ENCODE data around the gene TAS1R3. TPM values are rescaled to one million over a fixed set of nuclear protein-coding genes. Genes with fewer than 3 reads are reported as not detected.

TAS1R3 gene
- total and polyA plus RNA-seq, 5 experiments from 2014 or later: 0.10 to 3.0 (median 2.7) TPM; not detected in 2

DNA sequence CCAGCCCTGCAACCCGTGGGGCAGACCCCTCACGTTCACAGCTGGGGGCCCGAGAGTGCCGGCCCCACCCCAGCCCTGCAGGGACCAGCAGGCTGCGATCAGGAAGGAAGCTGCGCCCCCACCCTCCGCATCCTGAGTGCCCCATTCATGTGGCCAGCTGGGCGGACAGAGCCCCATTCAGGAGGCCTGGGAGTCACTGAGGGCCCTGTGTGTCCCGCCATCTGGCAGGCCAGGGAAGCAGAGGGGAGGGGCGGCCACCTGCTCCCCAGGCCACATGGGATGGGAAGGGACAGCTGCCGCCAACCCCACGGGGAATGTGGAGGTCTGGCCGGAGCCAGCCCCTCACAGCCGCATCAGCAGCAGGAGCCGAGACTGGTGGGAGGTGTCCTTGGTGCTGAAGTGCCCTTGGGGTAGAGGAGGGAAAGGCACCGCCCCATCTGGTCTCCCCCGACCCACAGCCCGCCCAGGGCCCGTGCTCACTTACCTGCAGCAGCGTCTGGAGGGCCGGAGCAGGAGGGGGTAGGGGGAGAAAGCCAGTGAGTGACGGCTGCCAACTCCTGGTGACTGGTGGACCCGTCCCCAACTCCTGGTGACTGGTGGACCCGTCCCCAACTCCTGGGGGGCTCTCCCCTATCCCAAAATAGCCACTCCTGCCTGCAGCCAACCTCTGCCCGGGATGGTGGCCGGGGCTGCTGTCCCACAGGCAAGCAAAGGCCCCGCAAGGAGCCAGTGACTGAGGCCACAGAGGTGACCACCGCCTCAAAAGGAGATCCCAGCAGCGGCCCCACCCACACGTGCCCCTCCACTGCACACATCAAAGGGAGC is 32.0 kb upstream of the TAS1R3 start:
- no peak for DNase-seq
- ATAC-seq: no peak
- POLR2A ChIA-PET: no interaction called here

DNA sequence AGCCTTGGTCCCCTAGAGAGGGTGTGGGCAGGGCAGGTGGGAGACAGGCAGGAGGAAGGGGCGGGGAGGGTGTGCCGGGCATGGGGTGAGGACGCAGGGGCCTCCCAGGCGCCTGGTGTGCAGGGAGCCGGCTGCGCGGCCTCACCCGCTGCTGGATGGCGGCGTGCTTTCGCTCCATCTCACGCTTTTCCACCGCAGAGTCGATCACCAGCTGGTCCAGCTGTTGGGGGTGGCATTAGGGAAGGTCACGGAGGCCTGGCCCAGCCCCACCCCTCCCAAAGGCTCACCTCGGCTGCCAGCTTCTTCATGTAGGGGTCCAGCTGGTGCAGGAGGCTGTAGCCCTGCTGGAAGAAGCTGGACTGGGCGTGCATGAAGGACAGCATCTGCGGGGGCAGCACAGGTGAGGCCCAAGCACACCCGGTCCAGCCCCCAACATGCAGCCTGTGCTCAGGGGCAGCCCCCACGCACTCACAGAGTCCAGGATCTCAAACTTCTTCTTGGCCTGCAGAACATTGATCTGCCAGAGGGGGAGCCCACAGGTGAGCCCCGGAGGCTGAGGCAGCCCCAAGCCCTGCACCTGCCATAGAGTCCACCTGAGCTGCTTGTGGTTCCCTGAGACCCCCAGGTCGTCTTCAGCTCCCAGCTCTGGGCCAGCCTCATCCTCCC is 31.3 kb upstream of the TAS1R3 start:
- no peaks in the 10 kb centered on the region for H3K27me3 Mint-ChIP-seq
- H3K9me3 Mint-ChIP-seq: no peaks in the 10 kb centered on the region
- DNase-seq: peak in 2 of 10 donors; percentile 30 to 42
- POLR2A ChIA-PET: no interaction called here
- H3K4me1 Mint-ChIP-seq: peaks cover 0 to 9% (median 2%) of the 10 kb centered on the region in 4 donors
- H3K27ac Mint-ChIP-seq: peak overlapping the region in 1 of 10 donors; percentile 53
- H3K36me3 Mint-ChIP-seq: no peaks in the 10 kb centered on the region
- H3K4me3 Mint-ChIP-seq: no peak overlapping the region
- peak; percentile 87 to 88 for ATAC-seq

More for the DNA sequence above, 32.0 kb upstream of the TAS1R3 start:
- no peak overlapping the region for H3K27ac Mint-ChIP-seq
- no peaks in the 10 kb centered on the region for H3K36me3 Mint-ChIP-seq
- H3K9me3 Mint-ChIP-seq: no peaks in the 10 kb centered on the region
- no peak overlapping the region for H3K4me3 Mint-ChIP-seq
- no peaks in the 10 kb centered on the region for H3K27me3 Mint-ChIP-seq
- peaks cover 0 to 5% (median 0%) of the 10 kb centered on the region in 4 donors for H3K4me1 Mint-ChIP-seq

DNA sequence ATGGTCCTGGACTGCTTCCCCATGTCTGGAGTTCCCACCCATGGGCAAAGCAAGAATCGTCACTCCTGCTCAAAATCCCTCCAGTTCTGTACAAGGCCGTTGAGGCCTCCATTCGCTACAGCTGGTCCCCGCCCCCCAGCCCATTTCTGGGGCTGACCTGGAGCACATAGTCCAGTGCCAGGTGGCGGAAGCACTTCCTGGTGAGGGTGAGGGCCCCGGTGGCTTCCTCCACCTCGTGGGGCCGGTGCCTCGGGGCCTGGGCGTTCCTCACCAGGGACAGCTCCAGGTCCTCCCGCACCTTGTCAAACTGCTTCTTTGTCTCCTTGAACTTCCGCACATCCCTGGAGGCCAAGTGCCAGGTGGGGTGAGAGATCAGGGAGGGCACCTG is 30.7 kb upstream of the TAS1R3 start:
- POLR2A ChIA-PET: interaction anchor here (0.7 kb wide), 1 partner anchor 24 kb away, joined by 3 read pairs; no protein-coding TSS in a partner anchor
- no peak overlapping the region for H3K4me3 Mint-ChIP-seq
- H3K4me1 Mint-ChIP-seq: peaks cover 2 to 12% (median 4%) of the 10 kb centered on the region in 4 donors
- H3K36me3 Mint-ChIP-seq: no peaks in the 10 kb centered on the region
- ATAC-seq (no peak), DNase-seq (no peak)
- no peaks in the 10 kb centered on the region for H3K9me3 Mint-ChIP-seq
- H3K27ac Mint-ChIP-seq: peak overlapping the region in 1 of 10 donors; percentile 53
- no peaks in the 10 kb centered on the region for H3K27me3 Mint-ChIP-seq

DNA sequence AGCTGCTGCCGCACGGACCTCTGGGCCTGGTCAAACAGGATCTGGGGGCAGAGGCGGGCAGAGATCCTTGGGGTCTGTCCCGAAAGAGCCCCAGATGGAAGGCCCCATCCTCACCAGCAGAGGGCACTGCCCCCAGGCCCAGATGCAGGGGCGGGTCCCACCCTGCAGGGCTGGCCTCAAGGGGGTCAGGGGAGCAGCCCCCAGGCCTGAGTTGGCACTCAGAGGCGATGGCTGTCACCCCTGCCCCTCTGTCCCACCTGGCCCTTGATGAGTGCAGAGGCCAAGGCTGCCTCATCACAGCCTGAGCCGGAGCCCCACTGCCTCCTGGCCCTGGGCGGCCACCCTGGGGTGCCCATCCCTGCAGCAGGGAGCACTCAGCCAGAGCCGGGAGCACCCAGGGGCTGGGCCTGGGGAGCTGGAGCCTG is 29.1 kb upstream of the TAS1R3 start:
- ATAC-seq (no peak), DNase-seq (no peak)
- Mint-ChIP-seq H3K9me3 (no peaks in the 10 kb centered on the region), H3K36me3 (no peaks in the 10 kb centered on the region), H3K27me3 (no peaks in the 10 kb centered on the region), H3K27ac (no peak overlapping the region), H3K4me3 (no peak overlapping the region), H3K4me1 (peaks cover 6 to 27% (median 21%) of the 10 kb centered on the region in 4 donors)
- POLR2A ChIA-PET: no interaction called here

DNA sequence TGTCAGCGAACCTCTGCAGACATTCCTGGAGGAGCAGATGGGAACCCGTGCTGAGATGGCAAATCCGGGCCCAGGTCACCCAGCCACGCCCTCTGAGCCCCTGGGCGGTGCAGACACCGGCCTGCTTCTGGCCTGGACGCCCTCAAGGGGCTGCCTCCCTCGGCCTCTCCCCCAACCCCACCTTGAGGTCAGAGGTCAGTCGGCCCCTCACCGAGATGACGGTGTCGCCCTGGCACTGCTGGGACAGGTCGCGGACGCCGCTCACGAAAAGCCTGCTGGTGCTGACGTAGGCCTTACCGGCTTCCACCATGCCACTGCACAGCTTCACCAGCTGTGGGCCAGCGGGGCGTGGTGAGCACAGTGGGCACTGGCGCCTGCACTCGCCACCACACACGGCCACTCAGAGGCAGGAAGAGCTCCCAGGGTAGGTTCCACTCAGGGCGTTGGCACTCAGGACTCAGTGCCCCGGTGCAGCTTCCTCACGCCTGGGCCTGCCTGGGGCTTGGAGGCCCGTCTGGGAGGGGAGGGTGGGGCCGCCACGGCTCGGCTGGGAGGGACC is 28.1 kb upstream of the TAS1R3 start:
- Mint-ChIP-seq H3K9me3 (no peaks in the 10 kb centered on the region), H3K4me1 (peaks cover 6 to 29% (median 22%) of the 10 kb centered on the region in 4 donors), H3K4me3 (no peak overlapping the region), H3K36me3 (no peaks in the 10 kb centered on the region), H3K27ac (no peak overlapping the region), H3K27me3 (no peaks in the 10 kb centered on the region)
- DNase-seq (no peak), ATAC-seq (no peak)
- POLR2A ChIA-PET: no interaction called here

DNA sequence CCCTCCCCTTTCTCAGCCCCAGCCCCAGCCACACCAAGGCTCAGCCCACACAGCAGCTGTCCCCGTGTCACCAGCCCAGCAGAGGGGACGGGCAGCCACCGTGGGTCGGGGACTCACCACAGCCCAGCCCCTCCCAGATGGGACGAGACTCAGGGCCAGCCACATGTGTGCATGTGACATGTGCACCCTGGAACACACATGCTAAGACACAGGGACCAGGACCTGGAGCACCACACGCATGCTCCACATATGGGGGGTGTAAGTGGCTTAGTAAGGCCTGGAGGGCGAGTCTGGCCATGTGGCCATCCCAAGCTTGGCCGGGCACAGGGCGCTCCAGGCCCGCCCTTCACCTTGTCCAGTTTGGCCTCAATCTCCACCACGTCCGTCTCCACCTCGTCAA is 27.3 kb upstream of the TAS1R3 start:
- POLR2A ChIA-PET: no interaction called here
- Mint-ChIP-seq H3K4me1 (peaks cover 6 to 29% (median 22%) of the 10 kb centered on the region in 4 donors), H3K9me3 (no peaks in the 10 kb centered on the region), H3K27ac (no peak overlapping the region), H3K27me3 (no peaks in the 10 kb centered on the region), H3K4me3 (no peak overlapping the region), H3K36me3 (no peaks in the 10 kb centered on the region)
- ATAC-seq (no peak), DNase-seq (no peak)

DNA sequence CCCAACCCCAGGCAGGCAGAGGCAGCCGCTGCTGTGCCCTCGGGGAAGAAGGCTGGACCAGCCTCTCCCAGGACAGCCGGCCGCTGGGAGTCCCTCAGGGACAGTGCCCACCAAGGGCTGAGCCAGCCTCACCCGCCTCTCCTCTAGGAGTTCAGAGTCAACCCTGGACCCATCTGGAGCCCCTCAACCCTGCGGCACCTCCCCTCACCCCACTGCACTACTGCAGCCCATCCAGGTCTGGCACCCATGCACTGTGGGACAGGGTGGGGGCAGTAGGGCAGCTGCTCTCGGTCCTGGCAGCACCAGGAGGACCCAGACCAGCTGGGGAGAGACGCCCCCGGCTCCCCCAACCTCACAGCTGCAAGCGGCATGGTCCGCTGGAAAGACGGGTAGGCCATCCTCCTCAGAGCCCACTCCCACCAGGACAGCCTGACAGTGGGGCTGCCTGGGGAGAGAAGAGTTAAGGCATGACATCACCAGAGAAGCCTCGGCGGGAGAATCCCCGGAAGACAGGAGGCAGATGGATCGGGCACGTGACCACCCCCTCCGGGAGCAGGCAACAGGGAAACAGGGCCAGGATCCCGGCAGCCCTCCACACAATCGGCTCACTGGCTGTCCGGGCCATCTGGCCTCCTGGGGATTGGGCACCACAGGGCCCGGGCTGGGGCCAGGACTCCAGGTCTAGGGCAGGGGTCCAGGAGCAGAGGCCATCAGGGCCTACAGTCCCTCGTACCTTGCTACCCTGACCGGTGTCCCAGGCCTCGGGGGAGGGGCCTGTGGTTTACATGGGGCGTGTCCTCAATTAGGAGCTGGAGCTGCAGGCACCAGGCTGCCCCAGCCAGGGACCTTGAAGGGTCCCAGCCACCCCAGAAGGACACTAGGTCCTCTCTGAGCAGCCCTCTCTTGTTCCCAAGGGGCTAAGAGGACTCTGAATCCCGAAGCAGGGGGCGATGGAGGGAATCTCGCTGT is 26.5 kb upstream of the TAS1R3 start:
- POLR2A ChIA-PET: interaction anchor here (0.5 to 1.8 kb wide), 10 partner anchors 10 to 198 kb away, joined by 3 to 6 read pairs (median 4); partner anchors contain the start of gene AURKAIP1
- Mint-ChIP-seq H3K4me3 (peak overlapping the region; percentile 45 to 90 (median 86)), H3K9me3 (no peaks in the 10 kb centered on the region), H3K36me3 (no peaks in the 10 kb centered on the region), H3K27ac (peak overlapping the region in 7 of 10 donors; percentile 22 to 81 (median 52)), H3K27me3 (no peaks in the 10 kb centered on the region), H3K4me1 (peaks cover 6 to 29% (median 22%) of the 10 kb centered on the region in 4 donors)
- no peak for ATAC-seq
- DNase-seq: no peak

DNA sequence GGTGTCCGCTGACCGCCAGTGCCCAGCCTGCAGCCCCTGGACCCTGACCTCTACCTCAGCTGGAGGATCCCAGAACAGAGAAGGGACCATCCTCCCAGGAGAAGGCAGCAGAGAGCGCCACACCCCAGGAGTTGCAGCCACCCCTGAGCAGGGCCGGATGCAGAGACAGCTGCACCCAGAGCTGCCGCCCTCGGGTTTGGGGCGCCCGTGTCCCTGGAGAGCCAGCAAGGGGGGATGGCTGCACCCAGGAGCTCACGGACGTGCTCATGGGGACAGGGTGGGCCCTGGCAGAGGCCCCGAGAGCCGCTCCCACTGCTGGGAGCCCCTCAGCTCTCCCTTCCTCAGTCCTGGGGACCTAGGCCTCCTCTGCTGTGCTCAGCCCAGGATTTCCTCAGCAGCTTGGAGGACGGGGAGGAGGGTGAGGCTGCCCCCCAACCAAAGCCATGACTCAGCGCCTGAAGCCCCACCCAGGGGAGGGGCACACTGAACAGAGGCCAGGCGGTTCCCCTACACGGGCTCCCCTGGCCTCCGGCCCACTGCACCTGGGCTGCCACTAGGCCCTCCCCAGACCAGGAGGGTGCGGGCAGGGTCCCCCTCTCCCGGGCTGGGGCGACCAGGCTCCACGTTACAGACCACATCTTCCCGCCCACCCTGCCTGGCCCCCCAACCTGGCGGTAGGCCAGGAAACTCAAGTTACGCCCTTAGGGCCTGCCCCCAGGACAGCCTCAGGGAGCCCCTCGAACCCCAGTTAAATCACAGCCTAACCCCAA is 25.6 kb upstream of the TAS1R3 start:
- ATAC-seq (peak; percentile 42 to 48), DNase-seq (peak; percentile 46 to 85 (median 64))
- H3K4me1 Mint-ChIP-seq: peaks cover 6 to 25% (median 22%) of the 10 kb centered on the region in 4 donors
- no peaks in the 10 kb centered on the region for H3K27me3 Mint-ChIP-seq
- H3K4me3 Mint-ChIP-seq: peak overlapping the region; percentile 82 to 90 (median 88)
- POLR2A ChIA-PET: interaction anchor here (0.5 to 1.8 kb wide), 12 partner anchors 9 to 286 kb away, joined by 3 to 9 read pairs (median 4); partner anchors contain the start of gene AURKAIP1
- H3K36me3 Mint-ChIP-seq: no peaks in the 10 kb centered on the region
- H3K27ac Mint-ChIP-seq: peak overlapping the region; percentile 31 to 94 (median 88)
- no peaks in the 10 kb centered on the region for H3K9me3 Mint-ChIP-seq

DNA sequence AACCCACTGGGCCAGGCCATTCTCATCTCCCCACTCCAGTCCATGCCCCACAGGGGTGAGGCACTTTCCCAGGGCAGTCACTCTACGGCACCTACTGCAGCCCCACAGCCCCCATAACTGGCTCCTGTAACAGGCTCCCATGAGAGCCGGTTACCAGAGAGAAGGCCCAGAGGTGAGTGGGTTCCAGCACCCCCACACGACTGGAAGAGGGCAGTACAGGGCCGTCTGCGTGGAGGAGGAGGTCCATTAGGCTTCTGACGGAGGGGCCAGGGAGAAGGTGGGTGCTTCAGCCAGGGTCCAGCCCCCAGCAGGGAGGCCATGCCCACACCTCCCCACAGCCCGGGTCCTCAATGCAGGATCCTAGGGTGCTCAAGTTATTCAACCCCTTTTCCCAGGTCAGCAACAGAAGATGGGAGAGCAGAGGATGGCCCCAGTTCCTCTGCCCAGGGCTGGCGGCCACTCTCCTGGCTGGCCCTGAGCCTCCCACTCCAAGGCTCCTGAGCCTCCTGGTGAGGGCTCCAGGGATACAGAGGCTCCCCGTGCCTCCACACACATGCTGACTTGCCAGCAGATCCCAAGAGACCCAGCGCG is 24.9 kb upstream of the TAS1R3 start:
- Mint-ChIP-seq H3K4me1 (peaks cover 6 to 28% (median 22%) of the 10 kb centered on the region in 4 donors), H3K27me3 (no peaks in the 10 kb centered on the region), H3K4me3 (peak overlapping the region; percentile 82 to 90 (median 88)), H3K36me3 (no peaks in the 10 kb centered on the region), H3K27ac (peak overlapping the region; percentile 57 to 94 (median 89)), H3K9me3 (no peaks in the 10 kb centered on the region)
- DNase-seq (peak in 1 of 10 donors; percentile 28), ATAC-seq (no peak)
- POLR2A ChIA-PET: interaction anchor here (0.6 to 1.8 kb wide), 5 partner anchors 11 to 914 kb away, joined by 3 to 5 read pairs (median 3); partner anchors contain the start of gene AURKAIP1

DNA sequence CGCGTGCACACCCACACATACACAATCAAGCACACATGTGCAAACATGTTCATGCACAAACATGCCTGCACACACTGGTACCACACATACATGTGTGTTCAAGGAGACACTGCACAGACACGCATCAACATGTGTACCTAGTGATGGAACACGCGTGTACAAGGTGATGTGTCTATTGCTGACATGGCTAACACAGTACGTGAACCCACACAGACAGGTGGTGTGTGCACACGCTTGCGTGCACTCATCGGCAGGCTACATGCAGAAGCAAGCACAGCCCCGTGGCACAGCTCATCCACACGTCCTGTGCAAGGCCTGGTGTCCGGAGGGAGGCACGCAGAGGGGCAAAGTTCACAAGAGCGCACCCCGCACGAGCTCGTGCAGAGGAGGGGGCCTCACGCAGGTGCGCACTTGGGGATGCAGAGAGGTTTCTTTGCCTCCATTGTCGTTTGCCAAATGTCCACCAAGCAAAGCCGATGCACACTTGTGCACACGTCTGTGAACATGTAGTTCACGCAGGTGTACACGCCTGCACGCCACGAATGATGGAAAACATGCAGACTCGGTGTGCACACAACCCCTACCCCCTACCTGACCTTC is 24.3 kb upstream of the TAS1R3 start:
- ATAC-seq: no peak
- peak overlapping the region; percentile 57 to 97 (median 86) for H3K27ac Mint-ChIP-seq
- peaks cover 0 to 3% (median 0%) of the 10 kb centered on the region in 3 donors for H3K36me3 Mint-ChIP-seq
- H3K9me3 Mint-ChIP-seq: no peaks in the 10 kb centered on the region
- H3K4me1 Mint-ChIP-seq: peaks cover 6 to 27% (median 22%) of the 10 kb centered on the region in 4 donors
- POLR2A ChIA-PET: interaction anchor here (0.6 to 1.1 kb wide), 3 partner anchors 67 to 913 kb away, joined by 3 to 4 read pairs (median 3); no protein-coding TSS in a partner anchor
- H3K27me3 Mint-ChIP-seq: no peaks in the 10 kb centered on the region
- peak overlapping the region; percentile 82 to 90 (median 88) for H3K4me3 Mint-ChIP-seq
- DNase-seq: peak in 1 of 10 donors; percentile 17
